Hepatocyte (in vitro differentiated cells): ENCODE results near the gene NAV1. TPM values are rescaled to one million over a fixed set of nuclear protein-coding genes. Genes with fewer than 3 reads are reported as not detected.

Source experiments
- DNase-seq: peaks from one replicate; pipeline ENCODE4 v3.0.0-alpha.2; 2016; ENCODE audit warnings: low spot score
- H2AFZ ChIP-seq: fragments of 200-600 bp; sonication (generic); 2 replicates; pipeline ENCODE4 v1.6.0; 2016; ENCODE audit warnings: antibody characterized with exemption, mild to moderate bottlenecking
- H3K27ac ChIP-seq: fragments of 200-600 bp; sonication (generic); 2 replicates; pipeline ENCODE4 v1.5.1; 2016; ENCODE audit warnings: mild to moderate bottlenecking
- H3K27me3 ChIP-seq: fragments of 200-600 bp; sonication (generic); 2 replicates; pipeline ENCODE4 v1.6.1; 2016
- H3K36me3 ChIP-seq: fragments of 200-600 bp; sonication (generic); replicated peaks from 2 replicates; pipeline ENCODE4 v1.5.1; 2016; ENCODE audit warnings: low read depth; ENCODE audit not compliant: insufficient read depth
- H3K4me1 ChIP-seq: fragments of 200-600 bp; sonication (generic); 2 replicates; pipeline ENCODE4 v1.5.1; 2016; ENCODE audit warnings: mild to moderate bottlenecking, moderate library complexity; ENCODE audit not compliant: insufficient read depth
- H3K4me2 ChIP-seq: fragments of 200-600 bp; sonication (generic); 2 replicates; pipeline ENCODE4 v1.6.0; 2016
- H3K4me3 ChIP-seq: fragments of 200-600 bp; sonication (generic); 2 replicates; pipeline ENCODE4 v1.5.1; 2016; ENCODE audit warnings: mild to moderate bottlenecking
- H3K79me2 ChIP-seq: fragments of 200-600 bp; sonication (generic); 2 replicates; pipeline ENCODE4 v1.6.0; 2017; ENCODE audit warnings: mild to moderate bottlenecking
- H3K9me2 ChIP-seq: fragments of 200-600 bp; sonication (generic); replicated peaks from 2 replicates; pipeline ENCODE4 v1.6.0; 2017; ENCODE audit warnings: mild to moderate bottlenecking; ENCODE audit not compliant: insufficient read depth
- H3K9me3 ChIP-seq: fragments of 200-600 bp; sonication (generic); 2 replicates; pipeline ENCODE4 v1.5.1; 2016; ENCODE audit warnings: low read depth, mild to moderate bottlenecking
- H4K20me1 ChIP-seq: fragments of 200-600 bp; sonication (generic); 2 replicates; pipeline ENCODE4 v1.6.0; 2016; ENCODE audit warnings: mild to moderate bottlenecking; ENCODE audit not compliant: insufficient read depth, poor library complexity, severe bottlenecking
- CTCF ChIP-seq: fragments of 200-600 bp; sonication (generic); IDR thresholded peaks from 2 replicates; pipeline ENCODE4 v1.5.1; 2016; ENCODE audit warnings: antibody characterized with exemption, mild to moderate bottlenecking; ENCODE audit not compliant: poor library complexity
- EZH2 ChIP-seq: fragments of 200-600 bp; sonication (generic); IDR thresholded peaks from 2 replicates; pipeline ENCODE4 v1.6.1; 2016; ENCODE audit warnings: antibody characterized with exemption, mild to moderate bottlenecking, borderline replicate concordance
- EZH2phosphoT487 ChIP-seq: fragments of 200-600 bp; sonication (generic); IDR thresholded peaks from one replicate; pipeline ENCODE4 v1.6.1; 2018; ENCODE audit warnings: antibody characterized with exemption, mild to moderate bottlenecking, low read depth, moderate library complexity; ENCODE audit not compliant: unreplicated experiment, severe bottlenecking
- WGBS: methylation state at CpG from one replicate; pipeline ENCODE4 v1.1.6; 2016; ENCODE audit warnings: low lambda C conversion rate; ENCODE audit errors: missing lambda C conversion rate; 5-methylcytosine and 5-hydroxymethylcytosine counted together
- polyA plus RNA-seq: library from polyadenylated mRNA; unstranded; fragments of >200 nt; fragmentation: Nextera tagmentation; extraction: Ambion mirVana; gene quantifications from 2 replicates; pipeline ENCODE4 v1.2.1, GENCODE V29; 2016
- total RNA-seq: library from RNA; depleted of rRNA; stranded (reverse); fragments of >200 nt; gene quantifications from 2 replicates; pipeline ENCODE4 v1.2.3, GENCODE V29; 2014

NAV1 gene
- total and polyA plus RNA-seq, 2 experiments from 2014 or later, result 15.2 to 18.3 TPM

- Histone ChIP-seq H3K27me3 (no peaks in the 10 kb centered on the region), H2AFZ (no peak overlapping the region), H3K9me3 (no peaks in the 10 kb centered on the region), H3K79me2 (peaks cover 3% of the 10 kb centered on the region), H3K4me3 (no peak overlapping the region), H3K36me3 (no peaks in the 10 kb centered on the region), H4K20me1 (no peaks in the 10 kb centered on the region), H3K4me1 (peaks cover 44% of the 10 kb centered on the region), H3K4me2 (peak overlapping the region; percentile 59), H3K27ac (peak overlapping the region; percentile 96), H3K9me2 (no peaks in the 10 kb centered on the region)
- peak; percentile 92 for DNase-seq
- 13% methylated on average over 13 of the region's 13 CpGs for whole genome bisulfite sequencing
- no peak for TF ChIP-seq CTCF
- TF ChIP-seq EZH2, result no peak
- TF ChIP-seq EZH2phosphoT487, result no peak
Observed at GRCh38 chr1:201503397-201504176, 35.3 kb upstream of the NAV1 start.

DNA sequence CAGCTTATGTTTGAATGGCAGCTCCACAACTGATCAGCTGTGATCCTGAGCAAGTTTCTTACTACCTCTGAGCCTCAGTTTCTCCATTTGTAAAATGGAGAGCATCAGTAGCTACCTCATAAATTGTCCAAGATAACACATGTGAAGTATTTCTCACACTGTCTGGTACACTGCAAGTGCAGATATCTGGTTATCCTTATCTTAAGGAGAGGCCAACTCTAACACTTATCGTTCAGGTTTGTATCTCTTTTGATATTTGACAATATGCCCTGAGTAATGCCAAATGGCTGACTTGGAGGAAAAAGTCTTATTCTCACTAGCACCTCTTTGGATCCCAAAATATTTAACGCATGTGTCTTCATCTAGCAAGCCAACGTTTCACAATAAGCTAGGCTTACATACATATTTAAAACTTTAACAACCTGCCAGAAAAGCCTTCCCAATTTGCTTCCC lies 34.7 kb upstream of the NAV1 start:
- Histone ChIP-seq H3K27me3 (no peaks in the 10 kb centered on the region), H3K36me3 (no peaks in the 10 kb centered on the region), H2AFZ (no peak overlapping the region), H3K9me3 (no peaks in the 10 kb centered on the region), H4K20me1 (no peaks in the 10 kb centered on the region), H3K4me1 (peaks cover 44% of the 10 kb centered on the region), H3K4me3 (no peak overlapping the region), H3K9me2 (no peaks in the 10 kb centered on the region), H3K4me2 (peak overlapping the region; percentile 59), H3K79me2 (peaks cover 3% of the 10 kb centered on the region), H3K27ac (peak overlapping the region; percentile 96)
- DNase-seq, result no peak
- TF ChIP-seq EZH2phosphoT487 (no peak), CTCF (no peak), EZH2 (no peak)
- WGBS, result 52% methylated on average over 3 of the region's 3 CpGs

- Histone ChIP-seq H2AFZ (no peak overlapping the region), H3K9me3 (no peaks in the 10 kb centered on the region), H3K9me2 (no peaks in the 10 kb centered on the region), H3K27ac (peak overlapping the region; percentile 96), H3K36me3 (no peaks in the 10 kb centered on the region), H4K20me1 (no peaks in the 10 kb centered on the region), H3K27me3 (no peaks in the 10 kb centered on the region), H3K4me2 (peak overlapping the region; percentile 78), H3K4me3 (no peak overlapping the region), H3K79me2 (peaks cover 3% of the 10 kb centered on the region), H3K4me1 (peaks cover 44% of the 10 kb centered on the region)
- TF ChIP-seq EZH2phosphoT487 (no peak), CTCF (no peak), EZH2 (no peak)
- DNase-seq, result peak; percentile 58
- WGBS, result 87% methylated on average over 9 of the region's 9 CpGs
Observed at GRCh38 chr1:201504799-201505502, 34.0 kb upstream of the NAV1 start.
